DOHH2 (cell line): Measurements from ENCODE around the gene POU4F3.

ENCODE experiments used
- H3F3A ChIP-seq: fragments of 200-600 bp; sonication (generic), shearing (Covaris generic); 2 replicates; pipeline ENCODE4 v1.6.0; 2016; ENCODE audit warnings: antibody characterized with exemption, mild to moderate bottlenecking; ENCODE audit not compliant: control insufficient read depth, insufficient read depth
- H3K27ac ChIP-seq: fragments of 200-600 bp; sonication (generic); 2 replicates; pipeline ENCODE4 v1.5.1; 2014; ENCODE audit warnings: low read depth, mild to moderate bottlenecking, low read length, moderate library complexity
- H3K27me3 ChIP-seq: fragments of 200-600 bp; sonication (generic); 2 replicates; pipeline ENCODE4 v1.6.1; 2014; ENCODE audit warnings: mild to moderate bottlenecking, low read length, mixed read lengths; ENCODE audit not compliant: control insufficient read depth
- H3K36me3 ChIP-seq: fragments of 200-600 bp; sonication (generic); 2 replicates; pipeline ENCODE4 v1.6.1; 2014; ENCODE audit warnings: mild to moderate bottlenecking, low read length, moderate library complexity, mixed read lengths; ENCODE audit not compliant: control insufficient read depth
- H3K4me1 ChIP-seq: fragments of 200-600 bp; sonication (generic); 2 replicates; pipeline ENCODE4 v1.6.1; 2014; ENCODE audit warnings: mild to moderate bottlenecking, low read length, mixed read lengths; ENCODE audit not compliant: control insufficient read depth
- H3K4me2 ChIP-seq: fragments of 200-600 bp; sonication (generic); 2 replicates; pipeline ENCODE4 v1.6.0; 2014; ENCODE audit warnings: mild to moderate bottlenecking, low read length, moderate library complexity
- H3K4me3 ChIP-seq: fragments of 200-600 bp; sonication (generic); 2 replicates; pipeline ENCODE4 v1.5.1; 2014; ENCODE audit warnings: mild to moderate bottlenecking, low read length, mixed read lengths
- H3K79me2 ChIP-seq: fragments of 200-600 bp; sonication (generic); 2 replicates; pipeline ENCODE4 v1.6.1; 2014; ENCODE audit warnings: mild to moderate bottlenecking, low read length, mixed read lengths; ENCODE audit not compliant: control insufficient read depth
- H3K9me2 ChIP-seq: fragments of 200-600 bp; sonication (generic); replicated peaks from 2 replicates; pipeline ENCODE4 v1.6.1; 2014; ENCODE audit warnings: mild to moderate bottlenecking, low read length, mixed read lengths; ENCODE audit not compliant: control insufficient read depth
- H3K9me3 ChIP-seq: fragments of 200-600 bp; sonication (generic); 2 replicates; pipeline ENCODE4 v1.6.1; 2014; ENCODE audit warnings: antibody characterized with exemption, low read length, mixed read lengths; ENCODE audit not compliant: control insufficient read depth, insufficient read depth
- H4K20me1 ChIP-seq: fragments of 200-600 bp; sonication (generic); 2 replicates; pipeline ENCODE4 v1.6.0; 2014; ENCODE audit warnings: low read depth, mild to moderate bottlenecking, antibody characterized with exemption, low read length, moderate library complexity; ENCODE audit not compliant: control insufficient read depth, insufficient read depth
- CTCF ChIP-seq: fragments of 200-600 bp; sonication (generic); IDR thresholded peaks from one replicate; pipeline ENCODE4 v1.5.1; 2014; ENCODE audit warnings: antibody characterized with exemption, mild to moderate bottlenecking, low read depth, low read length; ENCODE audit not compliant: poor library complexity, severe bottlenecking
- EZH2phosphoT487 ChIP-seq: fragments of 200-600 bp; sonication (generic); IDR thresholded peaks from 2 replicates; pipeline ENCODE4 v1.6.1; 2017; ENCODE audit warnings: borderline replicate concordance, mild to moderate bottlenecking, antibody characterized with exemption, low read length, moderate library complexity, mixed read lengths

The POU4F3 gene

GRCh38 chr5:146339715-146340259, 1.1 kb downstream of the POU4F3 start:
- H3K4me2 ChIP-seq: no peak overlapping the region
- H4K20me1 ChIP-seq: no peaks in the 10 kb centered on the region
- H3K4me1 ChIP-seq: no peaks in the 10 kb centered on the region

GRCh38 chr5:146340260-146341081, 1.8 kb downstream of the POU4F3 start:
- no peak for TF ChIP-seq EZH2phosphoT487
- no peak for TF ChIP-seq CTCF
- no peaks in the 10 kb centered on the region for H4K20me1 ChIP-seq
- H3K9me3 ChIP-seq: no peaks in the 10 kb centered on the region
- no peak overlapping the region for H3K4me2 ChIP-seq
- H3F3A ChIP-seq: no peaks in the 10 kb centered on the region
- H3K79me2 ChIP-seq: no peaks in the 10 kb centered on the region
- no peak overlapping the region for H3K27ac ChIP-seq
- peaks cover 26% of the 10 kb centered on the region for H3K27me3 ChIP-seq
- no peaks in the 10 kb centered on the region for H3K36me3 ChIP-seq
- H3K4me1 ChIP-seq: no peaks in the 10 kb centered on the region
- H3K4me3 ChIP-seq: no peak overlapping the region
- no peaks in the 10 kb centered on the region for H3K9me2 ChIP-seq

More at GRCh38 chr5:146339715-146340259, 1.1 kb downstream of the POU4F3 start:
- Histone ChIP-seq H3K79me2 (no peaks in the 10 kb centered on the region), H3K36me3 (no peaks in the 10 kb centered on the region), H3K27me3 (peaks cover 27% of the 10 kb centered on the region), H3K27ac (no peak overlapping the region), H3F3A (no peaks in the 10 kb centered on the region), H3K9me3 (no peaks in the 10 kb centered on the region), H3K4me3 (no peak overlapping the region), H3K9me2 (no peaks in the 10 kb centered on the region)
- no peak for TF ChIP-seq CTCF
- no peak for TF ChIP-seq EZH2phosphoT487

DNA sequence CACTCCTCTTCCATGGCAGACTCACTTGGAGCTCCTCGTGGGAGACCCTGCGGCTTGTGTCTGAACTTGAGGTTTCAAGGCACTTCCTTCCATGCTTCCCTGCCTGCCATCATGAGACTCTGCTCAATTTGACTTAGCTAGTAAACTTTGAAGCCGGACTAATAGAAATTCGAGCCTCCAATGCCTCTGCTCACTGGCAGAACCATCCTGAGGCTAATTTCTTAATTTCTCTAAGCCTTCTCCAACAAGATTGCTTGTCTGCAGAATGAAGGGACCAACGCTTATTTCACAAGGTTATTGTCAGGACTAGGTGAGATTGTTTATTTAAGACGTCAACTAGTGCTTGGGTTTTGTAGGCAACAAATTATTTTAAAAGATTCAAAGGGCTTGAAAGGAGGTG, 3.2 kb downstream of the POU4F3 start:
- no peak overlapping the region for H3K27ac ChIP-seq
- H3K79me2 ChIP-seq: no peaks in the 10 kb centered on the region
- H3F3A ChIP-seq: no peaks in the 10 kb centered on the region
- H3K27me3 ChIP-seq: peaks cover 20% of the 10 kb centered on the region
- no peaks in the 10 kb centered on the region for H3K9me2 ChIP-seq
- H4K20me1 ChIP-seq: no peaks in the 10 kb centered on the region
- H3K9me3 ChIP-seq: no peaks in the 10 kb centered on the region
- H3K4me3 ChIP-seq: no peak overlapping the region
- H3K36me3 ChIP-seq: no peaks in the 10 kb centered on the region
- no peak overlapping the region for H3K4me2 ChIP-seq
- TF ChIP-seq CTCF (no peak), EZH2phosphoT487 (no peak)
- no peaks in the 10 kb centered on the region for H3K4me1 ChIP-seq
